GM08714 (cell line): ENCODE results near the gene NBEA.

Source experiments
- H3K4me3 ChIP-seq: fragments of 200-500 bp; sonication (Bioruptor generic); 2 replicates; pipeline ENCODE4 v1.5.1; 2014; ENCODE audit warnings: mild to moderate bottlenecking, low read length, inconsistent platforms
- ZNF274 ChIP-seq: IDR thresholded peaks from 2 replicates; pipeline ENCODE4 v1.6.1; 2012; ENCODE audit warnings: mild to moderate bottlenecking, low read depth, low read length

Gene NBEA

GRCh38 chr13:35469806-35470525, 527.9 kb downstream of the NBEA start:
- TF ChIP-seq ZNF274: no peak
- no peak overlapping the region for H3K4me3 ChIP-seq

DNA sequence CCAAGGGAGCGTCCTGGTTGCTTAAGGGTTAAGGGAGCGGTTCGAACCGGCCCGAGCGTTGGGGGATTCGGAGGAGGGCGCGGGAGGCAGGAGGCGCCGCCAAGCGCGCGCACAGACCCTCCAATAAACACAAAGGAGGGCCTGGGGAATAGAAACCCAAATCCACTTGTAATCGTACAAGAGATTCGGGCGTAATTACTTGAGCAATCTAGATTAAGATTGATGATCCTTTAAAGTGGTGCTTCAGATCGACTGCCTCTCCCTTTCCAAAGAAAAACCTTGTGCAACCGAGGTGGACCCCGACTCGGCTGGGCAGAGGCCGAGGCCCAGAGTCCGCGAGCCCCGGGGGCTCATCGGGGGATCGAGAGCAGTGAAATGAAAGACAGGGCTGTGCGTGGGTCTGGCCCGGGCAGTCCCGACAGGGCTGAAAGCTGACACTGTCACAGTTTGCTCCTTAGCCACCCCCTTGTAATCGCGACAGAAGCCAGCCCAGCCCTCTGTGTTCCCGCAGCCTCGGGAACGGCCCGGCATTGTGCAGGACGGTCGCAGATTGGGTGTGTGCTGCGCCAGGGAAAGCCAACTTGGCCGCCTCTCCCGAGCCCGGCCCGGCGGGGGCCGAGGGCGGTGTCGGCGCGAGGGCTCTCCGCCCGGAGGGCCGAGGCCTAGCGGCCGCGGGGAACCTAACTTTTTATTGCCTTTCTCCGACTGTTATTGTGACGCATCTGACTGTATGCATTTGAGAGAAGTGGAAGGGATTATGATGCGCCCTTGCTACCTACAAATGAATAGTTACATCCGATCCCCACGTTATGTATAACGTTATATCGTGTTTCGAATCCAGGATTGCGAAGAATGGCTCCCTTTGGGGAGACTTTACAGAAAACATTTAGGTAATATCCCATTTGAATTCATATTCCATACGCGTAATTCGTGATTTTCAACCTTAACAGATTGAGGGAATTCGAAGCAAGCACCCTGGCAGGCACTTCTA, 528.9 kb downstream of the NBEA start:
- TF ChIP-seq ZNF274: no peak
- H3K4me3 ChIP-seq: no peak overlapping the region

- no peak overlapping the region for H3K4me3 ChIP-seq
- TF ChIP-seq ZNF274: no peak
Measured at GRCh38 chr13:35471706-35472322, 529.7 kb downstream of the NBEA start.

DNA sequence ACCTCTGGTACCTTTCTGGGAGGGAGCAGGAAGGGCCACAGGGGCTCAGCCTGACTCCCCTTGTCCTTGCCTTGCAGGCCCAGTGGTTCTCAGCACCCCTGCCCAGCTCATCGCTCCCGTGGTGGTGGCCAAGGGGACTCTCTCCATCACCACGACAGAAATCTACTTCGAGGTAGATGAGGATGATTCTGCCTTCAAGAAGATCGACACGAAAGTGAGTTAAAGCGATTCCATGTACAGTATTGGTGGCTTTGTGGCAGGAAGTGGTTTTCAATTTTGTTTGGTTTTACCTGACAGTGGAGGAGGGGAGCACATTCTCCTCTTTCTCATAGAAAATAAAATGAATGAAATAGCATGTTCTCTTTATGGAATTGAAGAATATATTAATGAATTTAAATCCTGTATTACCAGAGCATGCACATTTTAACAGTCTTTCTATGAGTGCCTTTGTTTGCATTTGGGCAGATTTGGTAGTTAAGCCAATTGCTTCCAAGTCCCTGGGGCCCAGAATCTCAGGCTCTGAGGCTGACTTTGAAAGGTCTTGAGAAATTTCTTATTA, 530.3 kb downstream of the NBEA start:
- H3K4me3 ChIP-seq: no peak overlapping the region
- TF ChIP-seq ZNF274: no peak

DNA sequence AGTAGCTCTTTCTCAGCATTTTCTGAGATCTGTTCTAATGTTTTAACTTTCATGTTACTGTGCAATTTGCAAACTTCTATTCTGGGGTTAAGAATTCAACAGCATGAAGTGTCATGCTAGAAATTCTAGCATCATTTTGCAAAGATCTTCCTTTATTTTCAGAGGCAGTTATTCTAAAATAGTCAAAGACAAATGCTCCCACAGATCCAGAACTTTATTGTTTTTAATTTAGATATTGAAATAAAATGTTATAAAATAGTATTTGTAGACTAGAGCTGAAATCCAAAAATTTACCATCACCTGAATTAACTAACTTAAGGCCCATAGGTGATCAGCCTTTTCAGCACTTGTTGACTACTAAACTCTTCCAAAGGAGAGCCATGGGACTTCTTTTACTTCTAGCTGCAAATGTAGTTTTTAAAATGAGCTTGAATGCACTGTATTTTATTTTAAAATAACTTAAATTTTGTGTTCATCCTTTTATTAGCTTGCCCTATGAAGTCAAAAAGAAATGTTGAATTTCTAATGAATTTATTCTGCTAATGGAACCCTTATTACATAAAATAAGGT, 531.2 kb downstream of the NBEA start:
- no peak overlapping the region for H3K4me3 ChIP-seq
- TF ChIP-seq ZNF274: no peak

DNA sequence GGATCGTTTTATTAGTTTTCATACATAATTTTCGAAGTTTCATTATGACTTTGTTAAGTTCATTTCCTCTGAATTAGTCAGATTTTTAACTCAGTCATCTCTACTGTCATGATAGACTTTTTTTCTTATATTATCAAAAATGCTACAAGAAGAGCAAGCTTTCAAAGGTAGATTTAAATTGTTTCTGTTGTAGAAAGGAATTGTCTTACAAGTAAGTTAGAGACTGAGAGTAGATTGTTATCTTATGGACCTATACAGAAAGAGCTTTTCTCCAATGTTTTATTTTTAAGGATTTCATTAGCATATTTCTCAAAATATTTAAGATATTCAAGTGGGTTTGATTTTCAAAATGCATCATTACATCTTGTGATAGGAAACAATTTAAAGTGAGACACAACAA, 531.7 kb downstream of the NBEA start:
- no peak for TF ChIP-seq ZNF274

GRCh38 chr13:35474496-35475211, 532.6 kb downstream of the NBEA start:
- H3K4me3 ChIP-seq: peak overlapping the region; percentile 38
- no peak for TF ChIP-seq ZNF274

More for the DNA sequence above, 531.7 kb downstream of the NBEA start:
- no peak overlapping the region for H3K4me3 ChIP-seq

DNA sequence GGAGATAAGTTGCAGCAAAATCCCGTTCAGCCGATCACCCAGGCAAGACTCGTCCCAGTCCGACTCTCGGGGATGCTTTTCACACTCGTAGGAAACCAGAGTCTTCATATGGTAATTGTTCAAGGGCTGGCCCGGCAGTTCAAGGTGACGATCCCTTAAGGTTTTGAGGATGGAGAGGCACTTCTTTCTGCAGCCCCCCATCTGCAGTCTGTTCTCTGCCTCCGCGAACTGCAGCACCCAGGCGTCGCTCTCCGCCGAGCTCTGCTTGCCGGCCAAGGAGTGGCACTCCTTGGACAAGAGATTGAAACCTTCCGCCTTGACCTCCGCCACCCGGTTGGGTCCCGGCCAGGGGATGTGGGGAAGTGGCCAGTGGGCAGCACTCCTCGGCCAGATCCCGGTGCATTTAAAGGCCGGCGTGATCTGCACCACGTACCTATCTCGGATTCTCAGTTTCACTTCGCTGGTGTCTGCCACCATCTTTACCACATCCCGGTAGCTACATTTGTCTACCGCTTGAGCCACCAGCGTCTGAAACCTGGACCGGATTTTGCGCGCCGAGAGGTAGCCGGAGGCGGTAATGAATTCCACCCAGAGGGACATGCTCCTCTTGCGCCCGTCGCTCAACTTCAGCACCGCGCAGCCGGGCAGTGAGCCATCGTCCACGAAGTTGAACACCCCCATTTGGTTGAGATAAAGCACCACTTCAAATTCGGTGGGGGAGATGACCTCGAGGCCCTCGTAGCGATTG, 533.3 kb downstream of the NBEA start:
- H3K4me3 ChIP-seq: peak overlapping the region; percentile 38

GRCh38 chr13:35475960-35476943, 534.2 kb downstream of the NBEA start, which contains the start of gene MAB21L1:
TSS of gene MAB21L1 (minus strand) at chr13:35476689. CDS start at chr13:35476138, 551 bp downstream.
- no peak for TF ChIP-seq ZNF274
- peak within 1 kb of the TSS; percentile 38; the same call in 1 of the 2 replicates for H3K4me3 ChIP-seq

More for the DNA sequence above, 533.3 kb downstream of the NBEA start:
- TF ChIP-seq ZNF274: no peak

GRCh38 chr13:35477386-35477946, 535.4 kb downstream of the NBEA start:
- no peak overlapping the region for H3K4me3 ChIP-seq
- no peak for TF ChIP-seq ZNF274
